Measurements from ENCODE around the gene JAZF1. TPM values are rescaled to one million over a fixed set of nuclear protein-coding genes. Genes with fewer than 3 reads are reported as not detected.

JAZF1 gene
- polyA plus RNA-seq, 1 experiment: 11.6 TPM

- ChIA-PET CTCF (interaction anchor here (0.8 to 1.0 kb wide), 2 partner anchors 16 to 848 kb away, joined by 3 read pairs; no protein-coding TSS in a partner anchor), POLR2A (no interaction called here)
- no peak for DNase-seq (ENCODE audit: low read depth)
- Histone ChIP-seq H3K4me3 (ENCODE audit: low read depth, low read length) (no peak overlapping the region), H3K27me3 (ENCODE audit: control insufficient read depth, insufficient read depth, low read length) (no peaks in the 10 kb centered on the region), H3K36me3 (ENCODE audit: control insufficient read depth, insufficient read depth, low read length) (no peaks in the 10 kb centered on the region)
- TF ChIP-seq, protein P1, sequence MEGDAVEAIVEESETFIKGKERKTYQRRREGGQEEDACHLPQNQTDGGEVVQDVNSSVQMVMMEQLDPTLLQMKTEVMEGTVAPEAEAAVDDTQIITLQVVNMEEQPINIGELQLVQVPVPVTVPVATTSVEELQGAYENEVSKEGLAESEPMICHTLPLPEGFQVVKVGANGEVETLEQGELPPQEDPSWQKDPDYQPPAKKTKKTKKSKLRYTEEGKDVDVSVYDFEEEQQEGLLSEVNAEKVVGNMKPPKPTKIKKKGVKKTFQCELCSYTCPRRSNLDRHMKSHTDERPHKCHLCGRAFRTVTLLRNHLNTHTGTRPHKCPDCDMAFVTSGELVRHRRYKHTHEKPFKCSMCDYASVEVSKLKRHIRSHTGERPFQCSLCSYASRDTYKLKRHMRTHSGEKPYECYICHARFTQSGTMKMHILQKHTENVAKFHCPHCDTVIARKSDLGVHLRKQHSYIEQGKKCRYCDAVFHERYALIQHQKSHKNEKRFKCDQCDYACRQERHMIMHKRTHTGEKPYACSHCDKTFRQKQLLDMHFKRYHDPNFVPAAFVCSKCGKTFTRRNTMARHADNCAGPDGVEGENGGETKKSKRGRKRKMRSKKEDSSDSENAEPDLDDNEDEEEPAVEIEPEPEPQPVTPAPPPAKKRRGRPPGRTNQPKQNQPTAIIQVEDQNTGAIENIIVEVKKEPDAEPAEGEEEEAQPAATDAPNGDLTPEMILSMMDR (IDR thresholded peaks at IDR 0.05; ENCODE audit: insufficient read depth, low read depth, low read length): no peak
These were observed 134.6 kb downstream of the JAZF1 start for GRCh38 chr7:28046035-28046434.

DNA sequence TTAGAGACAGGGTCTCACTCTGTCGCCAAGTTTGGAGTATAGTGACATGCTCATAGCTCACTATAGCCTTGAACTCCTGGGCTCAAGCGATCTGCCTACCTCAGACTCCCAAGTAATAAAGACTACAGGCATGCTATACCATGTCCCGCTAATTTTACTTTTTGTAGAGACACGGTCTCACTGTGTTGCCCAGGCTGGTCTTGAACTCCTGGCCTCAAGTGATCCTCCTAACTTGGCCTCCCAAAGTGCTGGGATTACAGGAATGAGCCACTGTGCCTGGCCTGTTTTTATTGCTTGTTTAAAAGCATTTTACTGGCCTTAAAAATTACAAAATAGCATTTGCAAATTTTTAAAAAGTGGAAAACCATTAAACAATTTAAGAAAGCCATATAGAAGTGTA is 135.0 kb downstream of the JAZF1 start:
- Histone ChIP-seq H3K36me3 (ENCODE audit: control insufficient read depth, insufficient read depth, low read length) (no peaks in the 10 kb centered on the region), H3K27me3 (ENCODE audit: control insufficient read depth, insufficient read depth, low read length) (no peaks in the 10 kb centered on the region), H3K4me3 (ENCODE audit: low read depth, low read length) (no peak overlapping the region)
- POLR2A ChIA-PET: interaction anchor here (0.6 kb wide), 1 partner anchor 867 kb away, joined by 4 read pairs; no protein-coding TSS in a partner anchor
- no peak for DNase-seq (ENCODE audit: low read depth)
- CTCF ChIA-PET: interaction anchor here (0.8 to 1.4 kb wide), 3 partner anchors 8 to 847 kb away, joined by 3 to 4 read pairs (median 3); no protein-coding TSS in a partner anchor
- TF ChIP-seq, protein P1 (IDR thresholded peaks at IDR 0.05; ENCODE audit: insufficient read depth, low read depth, low read length): no peak

GRCh38 chr7:28044825-28045224 is 135.8 kb downstream of the JAZF1 start:
- no peak for DNase-seq (ENCODE audit: low read depth)
- no peaks in the 10 kb centered on the region for H3K36me3 ChIP-seq (ENCODE audit: control insufficient read depth, insufficient read depth, low read length)
- TF ChIP-seq, protein P1 (IDR thresholded peaks at IDR 0.05; ENCODE audit: insufficient read depth, low read depth, low read length): no peak
- H3K4me3 ChIP-seq (ENCODE audit: low read depth, low read length): no peak overlapping the region
- H3K27me3 ChIP-seq (ENCODE audit: control insufficient read depth, insufficient read depth, low read length): no peaks in the 10 kb centered on the region
- ChIA-PET CTCF (interaction anchor here (1.4 kb wide), 1 partner anchor 8 kb away, joined by 4 read pairs; no protein-coding TSS in a partner anchor), POLR2A (interaction anchor here (0.6 kb wide), 1 partner anchor 866 kb away, joined by 4 read pairs; no protein-coding TSS in a partner anchor)

DNA sequence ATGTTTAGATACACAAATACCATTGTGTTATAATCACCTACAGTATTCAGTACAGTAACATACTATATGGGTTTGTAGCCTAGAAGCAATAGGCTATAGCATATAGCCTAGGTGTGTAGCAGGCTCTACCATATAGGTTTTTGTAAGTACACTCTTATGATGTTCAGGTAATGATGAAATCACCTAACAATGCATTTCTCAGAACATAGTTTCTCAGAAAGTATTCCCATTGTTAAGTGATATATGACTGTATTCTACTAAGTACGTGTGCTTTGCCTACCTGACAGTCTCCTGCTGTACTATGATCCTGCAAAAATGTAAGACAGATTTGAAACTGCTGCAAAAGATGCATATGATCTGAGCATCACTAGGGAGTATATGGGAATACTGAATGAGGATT is 137.9 kb downstream of the JAZF1 start:
- ChIA-PET POLR2A (no interaction called here), CTCF (interaction anchor here (0.7 kb wide), 1 partner anchor 149 kb away, joined by 3 read pairs; no protein-coding TSS in a partner anchor)
- Histone ChIP-seq H3K27me3 (ENCODE audit: control insufficient read depth, insufficient read depth, low read length) (no peaks in the 10 kb centered on the region), H3K4me3 (ENCODE audit: low read depth, low read length) (no peak overlapping the region), H3K36me3 (ENCODE audit: control insufficient read depth, insufficient read depth, low read length) (no peaks in the 10 kb centered on the region)
- no peak for DNase-seq (ENCODE audit: low read depth)
- TF ChIP-seq, protein P1 (IDR thresholded peaks at IDR 0.05; ENCODE audit: insufficient read depth, low read depth, low read length): no peak

GRCh38 chr7:28041508-28042314 is 138.9 kb downstream of the JAZF1 start:
- no peaks in the 10 kb centered on the region for H3K27me3 ChIP-seq (ENCODE audit: control insufficient read depth, insufficient read depth, low read length)
- no peak overlapping the region for H3K4me3 ChIP-seq (ENCODE audit: low read depth, low read length)
- no peaks in the 10 kb centered on the region for H3K36me3 ChIP-seq (ENCODE audit: control insufficient read depth, insufficient read depth, low read length)
- POLR2A ChIA-PET: no interaction called here
- CTCF ChIA-PET: interaction anchor here (0.6 to 1.1 kb wide), 4 partner anchors 15 to 1820 kb away, joined by 3 to 4 read pairs (median 3); no protein-coding TSS in a partner anchor
- TF ChIP-seq, protein P1 (IDR thresholded peaks at IDR 0.05; ENCODE audit: insufficient read depth, low read depth, low read length): no peak
- DNase-seq (ENCODE audit: low read depth): peak; percentile 99

Data from BJ (cell line).